ENCODE results near the gene ATG7.

Gene ATG7

DNA sequence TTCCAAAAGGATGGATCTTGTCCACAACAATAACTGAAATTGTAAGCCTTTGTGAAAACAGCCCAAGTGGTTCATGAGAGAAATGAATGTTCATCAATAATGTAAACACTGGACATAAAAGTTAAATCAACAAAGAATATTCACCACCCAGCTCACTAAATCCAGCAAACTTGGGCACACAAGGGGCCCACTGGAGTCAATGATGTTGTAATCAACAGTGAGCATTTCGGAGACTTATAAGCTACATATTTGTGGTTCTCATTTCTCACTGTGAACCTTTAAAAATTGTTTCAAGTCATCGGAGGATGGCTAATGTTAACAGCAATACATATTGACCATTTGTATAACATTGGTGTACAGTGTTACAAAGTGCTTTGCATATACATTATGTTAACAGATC is 308.4 kb downstream of the ATG7 start:
- Histone ChIP-seq H3K4me3 (ENCODE audit: low read depth, low read length) (no peak overlapping the region), H3K27ac (no peak overlapping the region), H3K36me3 (replicated peaks) (peaks cover 5% of the 10 kb centered on the region), H3K27me3 (replicated peaks) (no peaks in the 10 kb centered on the region)
- in situ Hi-C loops (cut with HindIII; ENCODE audit: low pct_ligation_motif_present, low sequenced_read_pairs): no loop called here
- TF ChIP-seq, protein P1, sequence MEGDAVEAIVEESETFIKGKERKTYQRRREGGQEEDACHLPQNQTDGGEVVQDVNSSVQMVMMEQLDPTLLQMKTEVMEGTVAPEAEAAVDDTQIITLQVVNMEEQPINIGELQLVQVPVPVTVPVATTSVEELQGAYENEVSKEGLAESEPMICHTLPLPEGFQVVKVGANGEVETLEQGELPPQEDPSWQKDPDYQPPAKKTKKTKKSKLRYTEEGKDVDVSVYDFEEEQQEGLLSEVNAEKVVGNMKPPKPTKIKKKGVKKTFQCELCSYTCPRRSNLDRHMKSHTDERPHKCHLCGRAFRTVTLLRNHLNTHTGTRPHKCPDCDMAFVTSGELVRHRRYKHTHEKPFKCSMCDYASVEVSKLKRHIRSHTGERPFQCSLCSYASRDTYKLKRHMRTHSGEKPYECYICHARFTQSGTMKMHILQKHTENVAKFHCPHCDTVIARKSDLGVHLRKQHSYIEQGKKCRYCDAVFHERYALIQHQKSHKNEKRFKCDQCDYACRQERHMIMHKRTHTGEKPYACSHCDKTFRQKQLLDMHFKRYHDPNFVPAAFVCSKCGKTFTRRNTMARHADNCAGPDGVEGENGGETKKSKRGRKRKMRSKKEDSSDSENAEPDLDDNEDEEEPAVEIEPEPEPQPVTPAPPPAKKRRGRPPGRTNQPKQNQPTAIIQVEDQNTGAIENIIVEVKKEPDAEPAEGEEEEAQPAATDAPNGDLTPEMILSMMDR (IDR thresholded peaks at IDR 0.05; ENCODE audit: low read depth, low read length, missing control alignments): no peak
- no peak for DNase-seq

DNA sequence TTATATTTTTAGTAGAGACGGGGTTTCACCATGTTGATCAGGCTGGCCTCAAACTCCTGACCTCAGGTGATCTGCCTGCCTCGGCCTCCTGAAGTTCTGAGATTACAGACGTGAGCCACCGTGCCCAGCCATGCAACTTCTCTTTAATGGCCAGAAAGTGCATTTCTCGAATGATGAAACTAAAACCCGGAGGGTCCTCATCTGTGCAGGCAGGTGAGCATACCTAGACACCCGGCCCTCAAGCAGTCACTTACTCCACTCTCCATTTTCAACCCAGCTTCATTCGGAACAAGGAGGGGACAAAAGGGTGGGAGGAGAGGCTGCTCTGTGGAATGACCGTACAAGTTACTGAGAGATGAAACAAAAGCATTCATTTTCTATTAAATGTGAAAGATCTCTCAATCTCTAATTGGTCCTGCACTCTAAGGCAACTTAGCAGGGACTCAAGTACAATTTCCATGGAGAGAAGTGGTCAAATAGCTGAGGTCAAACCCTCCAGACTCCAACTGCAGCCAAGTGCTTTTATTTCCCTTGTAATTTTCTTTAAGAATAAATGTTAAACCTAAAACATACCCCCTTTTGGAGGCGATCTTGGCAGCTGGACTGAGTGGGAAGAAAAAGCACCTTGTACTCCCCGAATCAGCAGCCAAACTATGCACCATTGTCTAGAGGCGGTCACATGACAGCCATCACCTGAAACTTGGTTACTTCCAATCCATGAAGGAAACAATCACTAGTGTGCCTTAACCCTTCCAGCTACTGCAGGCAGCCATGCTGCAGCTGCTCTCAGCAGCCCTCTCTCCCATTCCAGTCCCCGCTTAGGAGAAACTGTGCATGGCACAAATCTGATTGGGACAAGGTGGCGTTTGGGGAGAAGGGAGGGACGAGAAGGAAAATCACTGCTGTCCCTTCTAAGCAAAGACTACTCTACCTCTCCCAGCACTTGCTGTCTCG is 309.3 kb downstream of the ATG7 start:
- no peak for DNase-seq
- Histone ChIP-seq H3K4me3 (ENCODE audit: low read depth, low read length) (peak overlapping the region; percentile 35), H3K36me3 (replicated peaks) (peaks cover 5% of the 10 kb centered on the region), H3K27me3 (replicated peaks) (no peaks in the 10 kb centered on the region), H3K27ac (peak overlapping the region; percentile 74)
- TF ChIP-seq, protein P1 (IDR thresholded peaks at IDR 0.05; ENCODE audit: low read depth, low read length, missing control alignments): no peak
- in situ Hi-C loops (cut with HindIII; ENCODE audit: low pct_ligation_motif_present, low sequenced_read_pairs): no loop called here

DNA sequence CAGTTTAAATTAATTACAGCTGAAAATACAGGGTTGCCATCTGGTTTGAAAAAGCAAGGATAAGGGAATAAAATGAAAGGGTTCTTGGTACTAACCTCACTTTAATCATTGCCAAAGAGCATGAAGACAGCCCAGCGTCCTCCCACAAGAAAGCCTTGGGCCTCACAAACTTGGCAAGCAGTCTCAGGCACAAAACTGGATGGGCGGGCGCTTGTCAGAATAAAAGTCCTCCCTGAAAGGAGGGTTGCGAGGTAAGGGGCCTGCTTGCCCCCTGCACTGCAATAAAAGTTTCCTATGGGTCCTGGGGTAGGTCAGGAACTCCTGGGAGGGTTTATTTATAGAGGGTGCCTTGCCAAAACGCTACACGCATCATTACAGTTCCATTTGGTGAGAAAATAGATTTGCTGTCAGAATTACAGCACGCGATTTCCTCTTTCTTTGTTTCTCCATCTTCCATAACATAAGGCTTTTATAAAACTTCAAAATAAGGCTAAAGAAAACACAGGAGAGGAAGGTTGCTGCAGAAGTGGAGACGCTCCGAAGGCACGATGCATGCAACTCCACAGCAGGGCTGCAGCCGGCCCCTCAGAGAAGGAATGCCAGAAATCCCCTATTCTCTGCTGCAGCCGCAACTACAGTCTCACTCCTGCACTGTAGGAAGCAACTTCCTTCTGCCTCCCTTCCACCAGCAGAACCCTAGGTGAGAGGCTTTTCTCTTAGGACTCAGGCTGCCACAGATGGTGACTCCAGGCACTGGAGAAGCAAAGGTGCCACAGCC is 310.2 kb downstream of the ATG7 start:
- Histone ChIP-seq H3K4me3 (ENCODE audit: low read depth, low read length) (peak overlapping the region; percentile 35), H3K27me3 (replicated peaks) (no peaks in the 10 kb centered on the region), H3K27ac (peak overlapping the region; percentile 74), H3K36me3 (replicated peaks) (peaks cover 7% of the 10 kb centered on the region)
- DNase-seq: peak; percentile 66
- TF ChIP-seq, protein P1 (IDR thresholded peaks at IDR 0.05; ENCODE audit: low read depth, low read length, missing control alignments): no peak
- in situ Hi-C loops (cut with HindIII; ENCODE audit: low pct_ligation_motif_present, low sequenced_read_pairs): no loop called here

DNA sequence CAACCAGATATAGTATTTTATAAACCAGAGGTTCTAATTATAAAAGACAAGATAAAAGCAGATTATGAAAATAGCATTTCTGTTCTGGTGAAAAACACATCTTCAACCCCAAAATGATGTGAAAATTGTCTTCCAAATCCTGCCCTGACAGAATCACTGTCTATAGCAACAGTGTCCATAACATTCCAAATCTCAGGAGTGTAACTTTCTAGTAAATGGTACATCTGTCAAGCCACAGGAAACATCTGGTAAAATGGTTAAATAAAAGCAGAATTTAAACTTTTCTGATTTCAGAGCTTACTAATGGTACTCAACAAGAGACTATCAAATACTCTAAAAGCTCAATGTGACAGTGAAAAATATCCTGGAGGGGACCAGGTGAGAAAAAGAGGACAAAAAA is 311.0 kb downstream of the ATG7 start:
- in situ Hi-C loops (cut with HindIII; ENCODE audit: low pct_ligation_motif_present, low sequenced_read_pairs): no loop called here
- no peaks in the 10 kb centered on the region for H3K27me3 ChIP-seq (replicated peaks)
- H3K27ac ChIP-seq: peak overlapping the region; percentile 74

DNA sequence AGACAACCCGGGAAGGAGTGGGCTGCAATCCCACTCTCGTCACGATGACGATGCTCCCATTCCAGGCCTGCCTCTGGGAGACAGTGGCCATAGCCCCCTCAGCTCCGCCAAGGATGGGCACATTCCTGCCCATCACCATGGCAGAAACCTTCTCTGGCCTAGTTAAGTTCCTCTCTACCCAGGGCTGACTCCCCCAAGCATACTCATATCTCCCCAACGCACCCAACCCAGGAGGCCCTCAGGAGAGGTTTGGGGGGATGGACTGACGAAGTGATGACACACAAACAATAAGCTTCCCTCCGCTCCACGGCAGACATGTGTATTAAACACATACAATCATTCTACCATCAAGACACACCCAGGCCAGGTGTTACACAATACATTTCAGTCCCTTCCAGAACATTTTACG is 311.4 kb downstream of the ATG7 start:
- in situ Hi-C loops (cut with HindIII; ENCODE audit: low pct_ligation_motif_present, low sequenced_read_pairs): no loop called here
- no peak for DNase-seq
- TF ChIP-seq, protein P1 (IDR thresholded peaks at IDR 0.05; ENCODE audit: low read depth, low read length, missing control alignments): no peak
- Histone ChIP-seq H3K27me3 (replicated peaks) (no peaks in the 10 kb centered on the region), H3K36me3 (replicated peaks) (peaks cover 7% of the 10 kb centered on the region), H3K27ac (peak overlapping the region; percentile 11), H3K4me3 (ENCODE audit: low read depth, low read length) (no peak overlapping the region)

More for the DNA sequence above, 311.0 kb downstream of the ATG7 start:
- peaks cover 7% of the 10 kb centered on the region for H3K36me3 ChIP-seq (replicated peaks)
- no peak overlapping the region for H3K4me3 ChIP-seq (ENCODE audit: low read depth, low read length)
- TF ChIP-seq, protein P1 (IDR thresholded peaks at IDR 0.05; ENCODE audit: low read depth, low read length, missing control alignments): no peak
- no peak for DNase-seq
